ENCODE results near the gene KMT5B. TPM values are rescaled to one million over a fixed set of nuclear protein-coding genes. Genes with fewer than 3 reads are reported as not detected.

Gene KMT5B
- total RNA-seq, 4 donors from 2014 or later = 25.5 to 47.1 (median 40.3) TPM

- no peaks in the 10 kb centered on the region for H3K27me3 ChIP-seq
- H3K9me3 ChIP-seq = no peaks in the 10 kb centered on the region
- no peak for TF ChIP-seq POLR2A (IDR thresholded peaks at IDR 0.05)
- TF ChIP-seq EP300 (IDR thresholded peaks at IDR 0.05) = no peak
- TF ChIP-seq CTCF (IDR thresholded peaks at IDR 0.05) = no peak
- peaks cover 2 to 98% (median 50%) of the 10 kb centered on the region in 3 donors for H3K36me3 ChIP-seq
- no peak overlapping the region for H3K27ac ChIP-seq
- 91 to 95% methylated on average over 5 of the region's 5 CpGs for WGBS, 2 donors
- H3K4me3 ChIP-seq = no peak overlapping the region
- no peak for DNase-seq (ENCODE audit: low spot score in 2 of 2)
- no peaks in the 10 kb centered on the region for H3K4me1 ChIP-seq
These were observed 44.4 kb downstream of the KMT5B start for GRCh38 chr11:68168694-68169093.

GRCh38 chr11:68167474-68167873, 45.6 kb downstream of the KMT5B start:
- WGBS, 2 donors = 91 to 95% methylated on average over 6 of the region's 6 CpGs
- Histone ChIP-seq H3K9me3 (no peaks in the 10 kb centered on the region), H3K27me3 (no peaks in the 10 kb centered on the region), H3K27ac (no peak overlapping the region), H3K4me1 (no peaks in the 10 kb centered on the region), H3K36me3 (peaks cover 2 to 96% (median 47%) of the 10 kb centered on the region in 3 donors), H3K4me3 (no peak overlapping the region)
- no peak for TF ChIP-seq EP300 (IDR thresholded peaks at IDR 0.05)
- TF ChIP-seq CTCF (IDR thresholded peaks at IDR 0.05) = no peak
- no peak for TF ChIP-seq POLR2A (IDR thresholded peaks at IDR 0.05)
- DNase-seq (ENCODE audit: low spot score in 2 of 2) = no peak

- no peak overlapping the region for H3K27ac ChIP-seq
- TF ChIP-seq POLR2A (IDR thresholded peaks at IDR 0.05) (no peak), CTCF (IDR thresholded peaks at IDR 0.05) (no peak), EP300 (IDR thresholded peaks at IDR 0.05) (no peak)
- WGBS, 2 donors = 84 to 85% methylated on average over 4 of the region's 4 CpGs
These were observed 46.1 kb downstream of the KMT5B start for GRCh38 chr11:68166969-68167368.

GRCh38 chr11:68165601-68166000, 47.5 kb downstream of the KMT5B start:
- H3K4me3 ChIP-seq = no peak overlapping the region
- no peaks in the 10 kb centered on the region for H3K27me3 ChIP-seq
- peaks cover 2 to 96% (median 31%) of the 10 kb centered on the region in 3 donors for H3K36me3 ChIP-seq
- TF ChIP-seq POLR2A (IDR thresholded peaks at IDR 0.05) (no peak), EP300 (IDR thresholded peaks at IDR 0.05) (no peak), CTCF (IDR thresholded peaks at IDR 0.05) (no peak)
- no peaks in the 10 kb centered on the region for H3K9me3 ChIP-seq
- H3K4me1 ChIP-seq = no peaks in the 10 kb centered on the region
- DNase-seq (ENCODE audit: low spot score in 2 of 2) = no peak
- H3K27ac ChIP-seq = no peak overlapping the region
- WGBS, 2 donors = 81% methylated on average over 4 of the region's 4 CpGs

More at GRCh38 chr11:68166969-68167368, 46.1 kb downstream of the KMT5B start:
- Histone ChIP-seq H3K4me1 (no peaks in the 10 kb centered on the region), H3K4me3 (no peak overlapping the region), H3K36me3 (peaks cover 2 to 96% (median 42%) of the 10 kb centered on the region in 3 donors), H3K27me3 (no peaks in the 10 kb centered on the region), H3K9me3 (no peaks in the 10 kb centered on the region)
- DNase-seq (ENCODE audit: low spot score in 2 of 2) = no peak

- TF ChIP-seq EP300 (IDR thresholded peaks at IDR 0.05) = no peak
- TF ChIP-seq POLR2A (IDR thresholded peaks at IDR 0.05) = no peak
- no peak for TF ChIP-seq CTCF (IDR thresholded peaks at IDR 0.05)
- no peak for DNase-seq (ENCODE audit: low spot score in 2 of 2)
- no peak overlapping the region for H3K27ac ChIP-seq
- WGBS, 2 donors = 93 to 94% methylated on average over 2 of the region's 2 CpGs
- H3K36me3 ChIP-seq = peaks cover 2 to 91% (median 21%) of the 10 kb centered on the region in 3 donors
- H3K9me3 ChIP-seq = no peaks in the 10 kb centered on the region
- H3K27me3 ChIP-seq = no peaks in the 10 kb centered on the region
- no peak overlapping the region for H3K4me3 ChIP-seq
- H3K4me1 ChIP-seq = no peaks in the 10 kb centered on the region
These were observed 48.7 kb downstream of the KMT5B start for GRCh38 chr11:68164437-68164836.
